ENCODE results near the gene CUBN.

DNA sequence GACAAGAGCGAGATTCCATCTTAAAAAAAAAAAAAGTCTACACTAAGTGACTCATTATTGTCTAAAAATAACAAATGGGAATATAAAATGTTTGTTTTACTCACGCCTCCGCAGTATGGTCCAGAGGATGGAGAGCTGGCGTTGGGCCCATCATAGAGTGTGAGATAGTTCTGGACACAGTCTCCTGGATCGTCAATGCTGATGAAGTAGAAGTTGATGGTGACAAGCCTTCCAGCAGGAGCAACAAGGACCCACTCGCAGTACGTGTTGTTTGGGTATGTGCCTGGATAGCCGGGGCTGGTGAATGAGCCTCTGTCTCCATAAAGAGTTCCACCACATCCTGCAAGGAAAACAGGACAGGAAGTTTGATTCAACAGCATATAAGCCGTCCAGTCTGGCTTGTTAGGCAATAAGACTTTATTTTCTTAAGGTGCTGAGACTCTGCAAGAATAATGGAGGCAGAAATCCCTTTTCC is 300.9 kb downstream of the CUBN start:
- TF ChIP-seq, protein P1, sequence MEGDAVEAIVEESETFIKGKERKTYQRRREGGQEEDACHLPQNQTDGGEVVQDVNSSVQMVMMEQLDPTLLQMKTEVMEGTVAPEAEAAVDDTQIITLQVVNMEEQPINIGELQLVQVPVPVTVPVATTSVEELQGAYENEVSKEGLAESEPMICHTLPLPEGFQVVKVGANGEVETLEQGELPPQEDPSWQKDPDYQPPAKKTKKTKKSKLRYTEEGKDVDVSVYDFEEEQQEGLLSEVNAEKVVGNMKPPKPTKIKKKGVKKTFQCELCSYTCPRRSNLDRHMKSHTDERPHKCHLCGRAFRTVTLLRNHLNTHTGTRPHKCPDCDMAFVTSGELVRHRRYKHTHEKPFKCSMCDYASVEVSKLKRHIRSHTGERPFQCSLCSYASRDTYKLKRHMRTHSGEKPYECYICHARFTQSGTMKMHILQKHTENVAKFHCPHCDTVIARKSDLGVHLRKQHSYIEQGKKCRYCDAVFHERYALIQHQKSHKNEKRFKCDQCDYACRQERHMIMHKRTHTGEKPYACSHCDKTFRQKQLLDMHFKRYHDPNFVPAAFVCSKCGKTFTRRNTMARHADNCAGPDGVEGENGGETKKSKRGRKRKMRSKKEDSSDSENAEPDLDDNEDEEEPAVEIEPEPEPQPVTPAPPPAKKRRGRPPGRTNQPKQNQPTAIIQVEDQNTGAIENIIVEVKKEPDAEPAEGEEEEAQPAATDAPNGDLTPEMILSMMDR (conservative IDR thresholded peaks at IDR 0.05): no peak
- TF ChIP-seq ZFX (IDR thresholded peaks at IDR 0.05): no peak
